ENCODE results near the gene NSD2.
"Not testable (repeated sequence)": the region's sequence is repeated elsewhere in the genome, so short reads cannot be mapped to it uniquely, and the experiment has no call there.

NSD2 gene

DNA sequence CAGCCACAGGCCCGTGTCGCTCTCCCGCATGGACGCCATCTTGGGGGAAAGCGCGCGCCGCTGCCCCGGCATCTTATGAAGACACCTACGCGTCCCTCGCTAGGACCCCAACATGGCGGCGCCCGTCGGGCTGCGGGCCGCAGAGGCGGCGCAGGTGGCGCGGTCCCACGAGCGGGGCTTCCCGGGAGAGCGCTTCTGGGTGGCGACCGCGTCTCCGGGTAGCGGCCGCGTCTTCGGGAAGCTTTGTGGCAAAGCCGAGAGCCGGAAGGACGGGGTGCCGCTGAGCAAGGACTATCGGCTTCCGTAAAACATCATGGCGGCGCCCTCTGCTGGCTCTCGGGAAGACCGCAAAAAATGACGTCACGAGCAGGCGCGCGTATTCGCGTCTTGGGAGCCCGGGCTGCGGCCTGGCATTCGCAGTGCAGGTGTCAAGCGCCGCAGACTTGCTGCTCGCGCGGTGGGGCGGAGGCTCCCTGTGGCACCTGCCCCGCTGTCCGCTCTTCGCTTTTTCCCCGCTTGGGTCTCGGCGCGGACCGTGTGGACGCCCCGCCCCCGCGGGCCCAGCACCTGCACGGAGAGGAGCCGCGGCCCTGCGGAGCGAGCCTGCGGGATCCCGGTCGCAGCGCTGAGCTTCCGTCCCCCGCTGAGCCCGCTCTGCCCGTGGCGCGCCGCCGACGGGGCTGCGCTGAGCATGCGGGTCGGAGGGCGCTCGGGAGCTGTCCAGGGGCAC is 137.9 kb downstream of the NSD2 start, which contains the start of gene NELFA:
Gene NELFA, minus strand, starts transcription at position 54 of the 730 bp plus-strand sequence. Its CDS starts 15 bp downstream, at position 39.
- DNase-seq, result peak; percentile 98

GRCh38 chr4:2009651-2010233 is 138.5 kb downstream of the NSD2 start:
- peak; percentile 76 for DNase-seq

DNA sequence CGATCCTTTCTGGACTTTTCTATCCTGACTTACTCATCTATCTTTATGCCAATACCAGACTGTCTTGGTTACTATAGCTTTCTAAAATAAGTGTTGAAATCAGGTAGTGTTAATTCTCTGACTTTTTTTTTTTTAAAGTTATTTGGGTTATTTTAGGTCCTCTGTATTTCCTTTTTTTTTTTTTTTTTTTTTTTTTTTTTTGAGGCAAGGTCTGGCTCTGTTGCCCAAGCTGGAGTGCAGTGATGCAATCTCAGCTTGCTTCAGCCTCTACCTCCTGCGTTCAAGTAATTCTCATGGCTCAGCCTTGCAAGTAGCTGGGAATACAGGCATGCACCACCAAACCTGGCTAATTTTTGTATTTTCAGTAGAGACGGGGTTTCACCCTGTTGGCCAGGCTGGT is 140.4 kb downstream of the NSD2 start:
- DNase-seq, result no peak

- DNase-seq, result no peak
Measured at GRCh38 chr4:2015008-2015407, 143.8 kb downstream of the NSD2 start.

GRCh38 chr4:2021358-2022018 is 150.3 kb downstream of the NSD2 start:
- DNase-seq, result not testable (repeated sequence)

GRCh38 chr4:2024683-2025082 is 153.5 kb downstream of the NSD2 start:
- DNase-seq, result no peak

- no peak for DNase-seq
Measured at GRCh38 chr4:2025817-2026216, 154.6 kb downstream of the NSD2 start.

GRCh38 chr4:2027120-2027519 is 155.9 kb downstream of the NSD2 start:
- not testable (repeated sequence) for DNase-seq

- DNase-seq, result not testable (repeated sequence)
Measured at GRCh38 chr4:2031161-2031560, 160.0 kb downstream of the NSD2 start.
